Measurements from ENCODE around the gene KLF13. TPM values are rescaled to one million over a fixed set of nuclear protein-coding genes. Genes with fewer than 3 reads are reported as not detected.

The KLF13 gene
- total RNA-seq, 1 donor from 2014 or later = 235 TPM

DNA sequence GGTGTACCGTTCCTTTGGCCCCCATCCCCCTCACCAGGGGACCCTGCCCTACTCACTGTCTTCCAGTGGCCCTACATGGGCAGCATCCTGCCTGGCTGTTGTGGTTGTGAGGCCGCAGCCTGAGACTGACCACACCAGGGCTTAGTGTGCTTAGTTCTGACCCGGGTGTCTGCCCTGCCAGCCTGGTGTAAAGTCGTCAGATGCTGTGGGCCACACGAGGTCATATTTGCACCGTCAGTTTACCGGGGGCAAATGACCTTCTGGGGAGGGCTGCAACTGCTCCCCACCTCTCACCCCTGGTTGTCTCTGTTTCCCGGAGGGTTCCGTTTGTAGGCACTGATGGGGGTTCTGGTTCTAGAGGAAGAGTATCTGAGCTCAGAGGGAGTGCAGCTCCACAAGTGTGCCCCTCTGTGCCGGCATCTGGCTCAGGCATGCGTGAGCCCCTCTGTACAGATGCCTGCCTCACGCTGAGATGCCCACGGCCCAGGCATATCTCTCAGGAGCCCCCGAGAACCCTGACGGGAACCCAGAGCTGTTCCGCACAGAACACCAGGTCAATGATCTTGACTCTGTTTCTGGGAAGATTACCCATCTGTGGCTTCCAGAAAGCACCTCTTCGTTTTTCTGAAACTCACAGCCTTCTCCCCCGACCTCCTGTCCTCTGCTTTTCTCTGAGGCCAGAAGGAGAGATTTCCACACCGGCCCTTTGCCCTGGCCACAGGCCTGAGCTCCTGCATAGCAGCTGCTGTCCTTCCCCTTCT is 19.2 kb downstream of the KLF13 start:
- Histone ChIP-seq H3K36me3 (peaks cover 4 to 7% of the 10 kb centered on the region in 2 donors), H3K4me3 (no peak overlapping the region), H3K9me3 (no peaks in the 10 kb centered on the region), H3K27me3 (no peaks in the 10 kb centered on the region), H3K4me1 (peaks cover 23 to 37% of the 10 kb centered on the region in 2 donors), H3K27ac (peak overlapping the region; percentile 68 to 80)
- TF ChIP-seq, protein P1, sequence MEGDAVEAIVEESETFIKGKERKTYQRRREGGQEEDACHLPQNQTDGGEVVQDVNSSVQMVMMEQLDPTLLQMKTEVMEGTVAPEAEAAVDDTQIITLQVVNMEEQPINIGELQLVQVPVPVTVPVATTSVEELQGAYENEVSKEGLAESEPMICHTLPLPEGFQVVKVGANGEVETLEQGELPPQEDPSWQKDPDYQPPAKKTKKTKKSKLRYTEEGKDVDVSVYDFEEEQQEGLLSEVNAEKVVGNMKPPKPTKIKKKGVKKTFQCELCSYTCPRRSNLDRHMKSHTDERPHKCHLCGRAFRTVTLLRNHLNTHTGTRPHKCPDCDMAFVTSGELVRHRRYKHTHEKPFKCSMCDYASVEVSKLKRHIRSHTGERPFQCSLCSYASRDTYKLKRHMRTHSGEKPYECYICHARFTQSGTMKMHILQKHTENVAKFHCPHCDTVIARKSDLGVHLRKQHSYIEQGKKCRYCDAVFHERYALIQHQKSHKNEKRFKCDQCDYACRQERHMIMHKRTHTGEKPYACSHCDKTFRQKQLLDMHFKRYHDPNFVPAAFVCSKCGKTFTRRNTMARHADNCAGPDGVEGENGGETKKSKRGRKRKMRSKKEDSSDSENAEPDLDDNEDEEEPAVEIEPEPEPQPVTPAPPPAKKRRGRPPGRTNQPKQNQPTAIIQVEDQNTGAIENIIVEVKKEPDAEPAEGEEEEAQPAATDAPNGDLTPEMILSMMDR (IDR thresholded peaks at IDR 0.05) = no peak
- no peak for DNase-seq (ENCODE audit: low spot score in 2 of 2)
- intact Hi-C loops (cut with DNase I) = no loop called here

DNA sequence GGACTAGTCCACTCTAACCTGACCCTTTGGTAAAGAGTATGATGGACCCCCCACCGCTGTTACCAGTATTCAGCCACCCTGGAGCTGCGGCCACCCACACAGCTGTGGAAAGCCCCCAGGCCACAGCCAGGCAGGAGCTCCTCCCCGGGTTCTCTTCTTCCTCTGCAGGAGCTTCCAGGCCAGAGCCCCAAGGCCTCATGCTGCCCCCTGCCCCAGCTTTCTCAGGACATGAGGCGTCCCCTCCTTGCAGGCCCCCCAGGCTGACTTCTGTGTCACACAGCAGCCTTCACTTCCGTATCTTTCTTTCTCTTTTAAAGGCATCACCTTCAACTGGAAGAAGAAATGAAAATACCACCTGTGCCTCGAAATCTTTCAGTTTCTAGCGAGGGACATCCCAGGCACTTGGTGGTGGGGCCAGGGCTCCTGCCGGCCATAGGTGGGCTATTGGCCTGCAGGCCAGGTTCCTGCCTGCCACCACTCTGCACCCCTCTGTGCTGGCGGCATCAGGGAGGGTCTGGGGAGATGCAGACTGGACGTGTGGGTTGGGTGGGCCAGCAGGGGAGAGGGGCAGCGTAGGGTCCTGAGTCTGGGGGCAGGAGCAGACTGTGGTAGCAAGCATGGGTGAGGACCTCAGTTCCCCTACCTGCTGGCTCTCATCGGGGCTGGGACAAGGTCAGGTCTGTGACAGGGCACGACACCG is 19.9 kb downstream of the KLF13 start:
- no peaks in the 10 kb centered on the region for H3K9me3 ChIP-seq
- DNase-seq (ENCODE audit: low spot score in 2 of 2) = no peak
- H3K4me3 ChIP-seq = no peak overlapping the region
- TF ChIP-seq, protein P1 (IDR thresholded peaks at IDR 0.05) = no peak
- peaks cover 4 to 7% of the 10 kb centered on the region in 2 donors for H3K36me3 ChIP-seq
- H3K27ac ChIP-seq = no peak overlapping the region
- peaks cover 23 to 37% of the 10 kb centered on the region in 2 donors for H3K4me1 ChIP-seq
- intact Hi-C loops (cut with DNase I) = no loop called here
- H3K27me3 ChIP-seq = no peaks in the 10 kb centered on the region

DNA sequence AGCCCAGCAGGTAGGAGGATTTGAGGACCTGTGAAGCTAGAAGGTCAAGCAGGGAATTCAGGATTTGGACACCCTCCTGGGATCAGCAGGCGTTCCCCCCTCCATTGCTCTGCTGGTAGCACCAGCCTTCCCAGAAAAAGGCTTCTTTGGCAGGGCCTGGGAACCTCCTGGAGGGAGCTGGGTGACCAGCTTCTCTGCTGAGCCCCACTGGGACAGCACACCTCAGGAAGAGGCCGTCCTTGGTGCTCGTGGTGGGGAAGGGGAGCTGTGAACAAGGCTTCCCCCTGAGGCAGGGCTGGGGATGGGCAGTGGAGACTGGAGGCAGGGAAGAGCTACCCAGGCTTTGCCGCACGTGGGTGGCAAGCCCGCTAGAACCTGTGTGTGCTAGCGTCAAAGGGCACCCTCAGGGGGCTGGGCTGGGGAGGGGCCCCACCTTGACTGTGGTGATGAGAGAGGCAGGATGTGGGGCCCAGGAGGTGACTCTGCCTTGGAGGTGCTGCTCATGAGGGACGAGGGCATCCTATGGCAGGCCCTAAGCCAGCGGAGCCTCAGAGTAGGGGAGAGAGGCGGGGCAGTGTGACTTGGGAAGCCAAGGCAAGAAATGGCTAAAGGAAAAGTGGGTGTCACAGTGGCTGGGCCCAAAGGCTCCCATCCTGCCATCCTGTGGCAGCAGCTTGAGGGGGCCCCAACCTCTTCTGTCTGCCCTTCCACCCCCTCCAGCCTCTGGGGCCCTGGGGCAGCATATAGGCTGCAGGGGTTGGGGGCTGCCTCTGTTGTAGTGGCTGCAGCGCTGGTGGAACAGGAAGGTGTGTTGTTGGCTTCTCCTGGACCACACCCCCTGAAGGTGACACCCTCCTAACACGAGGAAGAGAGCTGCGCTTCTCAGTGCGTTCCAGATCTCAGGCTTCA is 20.7 kb downstream of the KLF13 start:
- Histone ChIP-seq H3K9me3 (no peaks in the 10 kb centered on the region), H3K36me3 (peaks cover 4 to 7% of the 10 kb centered on the region in 2 donors), H3K27ac (no peak overlapping the region), H3K4me3 (no peak overlapping the region), H3K27me3 (no peaks in the 10 kb centered on the region), H3K4me1 (peaks cover 27 to 43% of the 10 kb centered on the region in 2 donors)
- no peak for DNase-seq (ENCODE audit: low spot score in 2 of 2)
- TF ChIP-seq, protein P1 (IDR thresholded peaks at IDR 0.05) = no peak
- intact Hi-C loops (cut with DNase I) = no loop called here

DNA sequence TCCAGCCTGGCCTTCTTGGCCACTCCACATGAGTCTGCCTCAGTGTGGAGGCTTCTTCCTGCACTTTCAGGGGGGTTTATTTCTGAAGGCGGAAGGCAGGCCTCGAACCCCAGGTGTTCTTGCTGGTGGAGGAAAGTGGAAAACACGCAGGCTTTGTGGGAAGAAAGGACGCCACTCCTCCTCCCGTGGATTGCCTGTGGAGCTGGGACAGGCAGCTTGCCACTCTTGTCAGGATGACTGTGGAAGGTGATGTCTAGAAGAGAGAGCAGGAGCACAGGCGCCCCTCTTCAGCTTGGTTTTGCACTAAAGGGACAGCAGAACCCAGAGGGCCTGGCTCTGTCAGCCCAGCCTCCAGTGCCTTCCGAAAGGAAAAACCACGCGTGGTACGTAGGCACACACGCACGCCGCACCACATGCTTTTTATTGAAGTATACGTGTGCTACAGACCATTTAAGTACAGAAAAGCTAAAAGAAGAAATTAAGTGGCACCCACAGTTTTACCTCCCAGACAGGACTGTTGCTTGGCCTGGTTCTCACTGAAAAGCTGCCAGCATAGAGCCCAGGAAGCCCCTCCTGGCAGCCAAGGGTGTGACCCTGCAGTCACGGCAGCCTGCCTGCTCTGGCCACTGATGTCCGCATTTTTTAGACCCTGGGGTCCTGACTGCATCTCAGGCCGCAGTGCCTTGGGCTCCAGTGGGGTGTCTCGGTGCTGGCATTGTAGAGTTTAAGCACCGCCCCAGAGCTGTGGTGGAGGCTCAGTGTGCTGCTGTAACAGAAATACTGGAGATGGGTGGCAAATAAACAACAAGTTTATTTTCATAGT is 21.6 kb downstream of the KLF13 start:
- Histone ChIP-seq H3K27me3 (no peaks in the 10 kb centered on the region), H3K4me1 (peaks cover 35 to 49% of the 10 kb centered on the region in 2 donors), H3K27ac (no peak overlapping the region), H3K9me3 (no peaks in the 10 kb centered on the region), H3K4me3 (no peak overlapping the region), H3K36me3 (peaks cover 4 to 7% of the 10 kb centered on the region in 2 donors)
- intact Hi-C loops (cut with DNase I) = no loop called here
- no peak for DNase-seq (ENCODE audit: low spot score in 2 of 2)
- TF ChIP-seq, protein P1 (IDR thresholded peaks at IDR 0.05) = no peak
